VCaP (cell line): Measurements from ENCODE around the gene LAPTM5.

Experiments
- H3K27ac ChIP-seq: fragments of 450-650 bp; 2 replicates; pipeline ENCODE4 v1.5.1; 2017
- TF ChIP-seq, protein P1 (sequence below): fragments of 450-650 bp; conservative IDR thresholded peaks from 2 replicates; pipeline ENCODE4 v1.5.1; 2017; ENCODE audit warnings: mild to moderate bottlenecking, moderate library complexity

The LAPTM5 gene

DNA sequence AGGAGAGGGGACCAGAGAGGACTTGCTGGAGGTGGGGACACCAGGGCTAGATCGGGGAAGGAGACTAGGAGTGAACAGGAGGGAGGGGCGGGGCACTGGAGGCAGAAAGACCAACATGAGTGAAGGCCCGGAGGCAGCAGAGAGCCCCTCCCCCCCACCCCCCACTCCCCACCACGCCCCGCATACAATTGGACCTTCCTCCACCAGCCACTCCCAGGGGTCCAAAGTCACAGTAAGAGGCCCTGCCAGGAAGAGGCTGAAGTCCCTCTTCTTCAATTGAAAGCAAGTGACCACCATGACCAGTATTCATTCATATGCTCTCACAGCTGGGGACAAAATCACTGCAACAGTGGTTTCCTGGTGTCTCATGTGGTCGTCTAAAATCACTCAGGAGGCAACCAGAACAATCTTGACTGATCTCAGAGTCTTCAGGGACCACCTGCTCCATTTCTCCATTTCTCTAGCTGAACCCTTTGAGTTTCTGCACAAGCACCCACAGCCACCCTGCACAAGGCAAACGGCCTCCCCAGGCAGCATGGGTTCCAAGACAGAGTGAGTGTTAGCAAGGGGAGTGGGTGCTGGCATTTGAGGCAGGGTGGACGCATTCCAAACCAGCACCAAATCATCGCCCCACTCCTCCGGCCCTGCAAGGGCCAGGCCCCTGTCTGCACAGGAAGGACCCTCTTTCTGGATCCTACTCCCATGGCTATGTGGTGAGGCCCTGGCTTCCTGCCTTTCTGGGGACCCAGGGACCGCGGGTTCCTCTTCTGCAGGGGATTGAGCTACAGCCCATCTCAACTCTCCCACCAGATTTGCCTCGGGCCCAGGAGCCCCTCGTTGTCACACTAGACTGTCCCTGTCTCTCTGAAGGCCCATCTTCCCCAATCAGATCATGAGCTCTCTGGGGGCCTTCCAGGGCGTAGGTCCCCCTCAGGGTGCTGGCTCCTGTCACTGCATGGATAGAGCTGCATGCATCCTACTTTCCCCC lies 17.0 kb downstream of the LAPTM5 start:
- no peak overlapping the region for H3K27ac ChIP-seq
- TF ChIP-seq, protein P1, sequence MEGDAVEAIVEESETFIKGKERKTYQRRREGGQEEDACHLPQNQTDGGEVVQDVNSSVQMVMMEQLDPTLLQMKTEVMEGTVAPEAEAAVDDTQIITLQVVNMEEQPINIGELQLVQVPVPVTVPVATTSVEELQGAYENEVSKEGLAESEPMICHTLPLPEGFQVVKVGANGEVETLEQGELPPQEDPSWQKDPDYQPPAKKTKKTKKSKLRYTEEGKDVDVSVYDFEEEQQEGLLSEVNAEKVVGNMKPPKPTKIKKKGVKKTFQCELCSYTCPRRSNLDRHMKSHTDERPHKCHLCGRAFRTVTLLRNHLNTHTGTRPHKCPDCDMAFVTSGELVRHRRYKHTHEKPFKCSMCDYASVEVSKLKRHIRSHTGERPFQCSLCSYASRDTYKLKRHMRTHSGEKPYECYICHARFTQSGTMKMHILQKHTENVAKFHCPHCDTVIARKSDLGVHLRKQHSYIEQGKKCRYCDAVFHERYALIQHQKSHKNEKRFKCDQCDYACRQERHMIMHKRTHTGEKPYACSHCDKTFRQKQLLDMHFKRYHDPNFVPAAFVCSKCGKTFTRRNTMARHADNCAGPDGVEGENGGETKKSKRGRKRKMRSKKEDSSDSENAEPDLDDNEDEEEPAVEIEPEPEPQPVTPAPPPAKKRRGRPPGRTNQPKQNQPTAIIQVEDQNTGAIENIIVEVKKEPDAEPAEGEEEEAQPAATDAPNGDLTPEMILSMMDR, result no peak

DNA sequence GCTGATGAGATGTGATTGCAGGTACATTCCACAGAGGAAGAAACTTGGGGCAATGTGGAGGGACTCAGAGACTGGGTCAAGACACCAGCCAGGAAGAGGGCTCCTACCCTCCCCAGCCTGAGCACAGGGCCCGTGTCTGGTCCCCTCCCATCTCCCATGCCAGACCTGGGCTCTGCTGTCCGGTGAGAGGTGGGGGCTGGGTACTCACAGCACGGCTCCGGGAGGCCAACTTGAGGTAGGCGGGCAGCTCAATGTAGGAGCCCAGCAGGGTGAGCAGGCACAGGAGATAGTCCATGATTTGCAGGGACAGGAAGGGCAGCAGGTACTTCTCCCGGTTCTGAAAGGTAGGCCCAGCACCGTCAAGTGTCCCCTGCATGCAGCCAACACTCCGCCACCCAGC lies 18.0 kb downstream of the LAPTM5 start:
- H3K27ac ChIP-seq, result no peak overlapping the region

DNA sequence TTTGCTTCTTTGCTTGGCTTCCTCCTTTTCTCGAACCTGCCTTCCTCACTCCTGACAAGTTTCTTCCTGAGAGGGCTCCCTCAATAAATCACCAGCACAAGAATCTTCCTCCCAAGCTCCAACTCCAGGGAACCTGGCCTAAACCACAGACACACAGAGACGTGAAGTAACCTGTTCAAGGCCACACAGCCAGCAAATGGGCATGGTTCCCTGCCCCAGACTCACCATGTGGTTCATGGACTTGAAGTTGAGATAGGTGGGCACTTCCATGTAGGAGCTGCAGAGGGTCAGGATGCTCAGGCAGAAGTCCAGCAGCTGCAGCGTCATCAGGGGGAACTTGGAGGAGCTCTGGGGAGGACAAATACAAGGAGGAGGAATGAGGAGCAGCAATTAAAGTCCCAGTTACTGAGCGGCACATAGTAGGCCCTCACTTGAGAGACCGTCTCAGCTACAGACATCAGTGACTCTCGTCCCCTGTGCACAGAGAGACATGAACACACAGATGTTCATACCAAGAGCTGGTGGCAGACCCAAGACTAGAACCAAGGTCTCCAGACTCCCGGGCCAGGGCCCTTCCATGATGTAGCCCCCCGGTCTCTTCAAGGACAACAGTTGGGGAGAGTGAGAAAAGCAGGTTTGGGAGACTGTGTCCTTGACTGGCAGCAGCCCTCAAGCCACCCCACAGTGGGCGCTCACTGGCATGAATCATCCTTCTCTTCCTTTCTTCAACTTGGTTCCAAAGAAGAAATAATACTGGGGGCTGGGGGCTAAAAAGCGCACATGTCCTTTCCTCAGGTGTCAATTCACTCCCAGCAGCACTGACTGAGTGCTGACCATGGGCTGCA lies 18.6 kb downstream of the LAPTM5 start:
- TF ChIP-seq, protein P1, result no peak
- no peak overlapping the region for H3K27ac ChIP-seq

More for the DNA sequence above, 18.0 kb downstream of the LAPTM5 start:
- TF ChIP-seq, protein P1, result no peak

DNA sequence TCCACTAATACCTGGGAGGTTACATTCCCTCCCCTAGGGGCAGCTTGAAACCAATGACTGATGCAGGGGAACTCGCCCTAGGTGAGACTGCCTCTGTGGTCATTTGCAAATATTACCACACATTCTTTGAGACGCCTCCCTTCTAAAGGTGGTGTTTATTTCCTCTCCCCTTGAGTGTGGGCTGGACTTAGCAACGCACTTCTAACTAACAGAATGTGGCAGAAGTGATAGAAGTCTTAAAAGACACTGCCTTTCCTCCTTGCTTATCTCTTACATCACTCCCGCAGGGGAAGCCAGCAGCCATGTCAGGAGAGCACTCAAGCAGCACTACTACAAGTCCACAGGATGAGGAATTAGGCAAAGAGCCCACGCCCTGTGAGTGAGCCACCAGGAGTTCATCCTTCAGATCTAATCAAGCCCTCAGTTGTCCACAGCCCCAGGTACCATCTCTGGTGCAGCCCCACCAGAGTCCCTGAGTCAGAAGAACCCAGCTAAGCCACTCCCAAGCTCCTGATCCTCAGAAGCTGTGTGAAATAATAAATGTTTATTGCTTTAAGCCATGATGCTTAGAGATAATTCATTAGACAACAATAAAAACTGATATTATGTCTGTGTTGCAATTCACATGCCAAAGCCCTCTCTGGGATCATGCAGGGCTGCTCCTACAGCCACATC lies 19.4 kb downstream of the LAPTM5 start:
- no peak overlapping the region for H3K27ac ChIP-seq

DNA sequence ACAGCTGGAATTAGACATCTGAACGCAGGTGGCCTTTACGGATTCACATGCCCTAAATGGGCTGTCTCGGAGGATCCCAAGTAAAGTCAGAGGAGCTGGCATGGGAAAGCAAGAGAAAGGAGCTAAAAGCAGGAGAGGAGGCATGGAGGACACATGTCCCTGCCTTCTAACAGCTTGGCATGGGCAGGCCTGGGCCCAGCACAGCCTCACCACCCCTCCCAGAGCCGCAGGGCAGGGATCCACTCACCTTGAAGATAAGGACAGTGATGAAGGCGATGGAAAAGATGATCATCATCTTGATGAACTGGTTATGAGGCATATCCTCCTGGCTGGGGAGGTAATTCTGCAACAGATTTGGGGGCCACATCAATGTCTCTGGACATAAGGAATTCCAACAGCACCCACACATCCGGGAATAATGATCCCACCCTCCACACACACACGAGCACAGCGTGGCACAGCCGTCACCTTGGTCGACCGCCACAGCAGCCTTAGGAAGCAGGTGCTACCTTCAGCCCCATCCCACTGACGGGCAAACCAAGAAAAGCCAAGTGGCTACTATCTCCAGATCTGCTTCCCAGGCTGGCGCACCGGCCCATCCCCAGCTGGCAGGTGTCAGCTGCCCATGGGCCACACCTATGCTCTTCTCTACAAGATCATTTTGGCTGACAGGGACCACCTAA lies 20.1 kb downstream of the LAPTM5 start:
- TF ChIP-seq, protein P1, result no peak

More for the DNA sequence above, 19.4 kb downstream of the LAPTM5 start:
- TF ChIP-seq, protein P1, result no peak

DNA sequence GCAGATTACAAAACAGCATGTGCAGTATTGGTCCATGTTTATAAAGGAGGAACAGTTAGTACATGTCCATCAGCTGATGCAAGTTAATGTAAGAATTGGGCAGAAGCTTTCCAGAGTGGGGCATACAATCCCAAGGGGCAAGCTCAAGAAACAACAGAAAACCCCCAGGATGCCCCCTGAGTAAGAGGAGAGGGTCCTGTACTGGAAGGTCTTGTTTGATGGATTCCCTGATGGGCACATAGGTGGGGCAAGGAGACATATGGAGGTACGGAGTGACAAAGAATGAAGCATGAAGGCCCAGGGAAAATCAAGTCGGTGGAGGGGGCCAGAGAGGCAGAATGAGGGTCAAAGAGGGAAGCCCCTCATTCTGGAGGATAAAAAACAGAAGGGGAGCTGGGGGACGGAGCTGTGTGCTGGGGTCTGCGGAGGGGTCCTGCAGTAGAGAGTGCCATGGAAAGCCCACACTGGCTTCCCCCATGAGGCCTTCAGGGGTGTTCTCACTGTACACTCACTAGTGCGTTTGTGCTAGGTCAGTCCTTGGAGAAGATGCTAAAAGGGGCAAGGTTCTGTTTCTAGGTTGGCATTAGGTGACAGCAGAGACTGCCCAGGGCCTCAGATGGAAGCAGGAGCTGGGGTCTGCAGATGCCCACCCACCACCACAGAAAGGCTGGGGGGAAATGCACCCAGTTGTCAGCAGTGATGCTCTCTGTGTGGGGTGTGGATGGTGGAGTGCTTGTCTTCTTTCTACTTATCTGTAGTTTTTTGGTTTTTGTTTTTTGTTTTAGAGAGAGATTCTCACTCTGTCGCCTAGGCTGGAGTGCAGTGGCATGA lies 21.7 kb downstream of the LAPTM5 start:
- no peak overlapping the region for H3K27ac ChIP-seq
- TF ChIP-seq, protein P1, result no peak

More for the DNA sequence above, 20.1 kb downstream of the LAPTM5 start:
- H3K27ac ChIP-seq, result no peak overlapping the region
